Stimulated activated CD4-positive, alpha-beta T cell treated with anti-CD3 and anti-CD28 coated beads, Interleukin-2, amount 100 ng/mL, for 48 hours (primary cell): ENCODE measurements around the gene DLG2.

ENCODE experiments used
- DNase-seq, 2 donors: peaks; one replicate each; pipeline ENCODE4 v3.0.0-alpha.2; 2020

Gene DLG2

DNA sequence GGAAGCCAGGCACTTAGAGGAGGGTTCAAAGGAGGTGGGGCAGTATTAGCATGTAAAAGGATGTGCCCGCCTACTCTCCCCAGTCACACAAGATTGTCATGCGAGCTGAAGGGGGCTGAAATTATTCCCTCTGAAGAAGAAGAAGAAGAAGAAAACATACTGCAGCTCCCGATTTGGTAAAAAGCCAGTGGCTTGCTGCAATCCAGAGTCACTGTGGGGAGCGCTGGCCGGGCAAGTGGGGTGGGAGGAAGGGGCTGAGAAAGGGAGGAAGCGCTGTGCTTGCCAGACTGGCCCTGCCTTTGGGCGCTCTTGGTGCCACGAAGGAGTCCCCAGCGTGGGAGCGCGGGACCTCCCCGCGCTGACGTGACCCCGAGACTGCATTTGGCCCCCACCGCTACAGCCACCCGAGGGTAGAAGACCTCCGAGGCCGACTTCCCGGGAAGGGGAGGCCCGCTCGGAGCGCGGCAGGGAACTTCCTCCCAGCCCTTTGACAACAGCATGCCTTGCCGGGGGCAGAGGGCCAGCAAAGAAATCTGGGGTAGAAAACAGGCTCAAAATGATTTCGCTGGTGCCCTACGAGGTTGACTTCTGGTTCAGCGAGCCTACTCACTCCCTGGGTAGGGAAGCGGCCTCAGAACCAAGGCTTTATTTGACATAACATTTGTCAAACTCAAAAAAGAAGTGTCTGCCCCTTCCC is 906.3 kb downstream of the DLG2 start:
- no peak for DNase-seq

DNA sequence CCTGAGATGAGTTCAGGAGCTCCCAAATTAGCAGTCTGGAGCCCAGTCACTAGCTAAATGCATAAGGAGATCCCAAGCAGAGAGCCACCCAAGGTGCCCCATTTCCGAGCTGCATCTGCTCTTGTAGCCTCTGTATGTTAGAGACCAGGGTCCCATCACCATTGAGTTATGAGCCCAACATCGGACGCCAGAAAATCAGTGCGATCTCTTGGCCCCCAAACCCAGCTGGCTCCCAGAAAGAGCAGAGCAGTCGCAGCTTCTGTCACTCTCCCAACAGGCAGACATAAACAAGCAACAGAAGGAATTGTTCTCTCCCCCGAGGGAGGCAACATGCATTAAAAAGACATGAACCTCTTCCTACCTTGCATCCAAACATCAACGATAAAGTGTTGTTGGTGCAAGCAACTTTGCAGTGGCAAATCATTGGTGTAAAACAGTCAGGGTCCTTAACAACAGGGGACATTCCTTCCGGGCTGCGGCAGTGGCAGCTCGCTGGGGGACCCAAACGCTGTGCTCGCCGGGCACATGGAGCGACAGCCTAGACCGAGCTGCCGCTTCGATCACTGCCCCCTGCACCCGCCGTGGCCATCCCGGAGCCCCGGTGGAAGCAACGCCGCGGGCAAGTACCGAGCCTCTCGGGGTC is 907.1 kb downstream of the DLG2 start:
- DNase-seq, result no peak

DNA sequence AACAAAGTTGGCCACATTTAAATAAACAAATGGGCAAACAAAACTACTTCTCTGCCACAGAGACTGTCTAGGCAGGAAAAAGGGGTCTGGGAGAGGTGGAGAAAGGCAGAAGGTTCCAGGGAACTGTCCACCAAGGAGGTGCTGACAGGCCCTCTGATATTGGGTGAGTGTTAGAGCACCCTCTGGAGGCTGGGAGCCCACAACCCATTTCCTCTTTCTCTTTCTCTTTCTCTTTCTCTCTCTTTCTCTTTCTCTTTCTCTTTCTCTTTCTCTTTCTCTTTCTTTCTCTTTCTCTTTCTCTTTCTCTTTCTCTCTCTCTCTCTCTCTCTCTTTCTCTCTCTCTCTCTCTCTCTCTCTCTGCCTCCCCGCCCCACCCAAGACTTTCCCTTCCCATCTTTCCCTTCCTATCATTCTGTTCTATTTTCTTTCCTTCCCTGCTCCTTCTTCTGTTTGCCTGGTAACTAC is 912.8 kb downstream of the DLG2 start:
- DNase-seq, result no peak

DNA sequence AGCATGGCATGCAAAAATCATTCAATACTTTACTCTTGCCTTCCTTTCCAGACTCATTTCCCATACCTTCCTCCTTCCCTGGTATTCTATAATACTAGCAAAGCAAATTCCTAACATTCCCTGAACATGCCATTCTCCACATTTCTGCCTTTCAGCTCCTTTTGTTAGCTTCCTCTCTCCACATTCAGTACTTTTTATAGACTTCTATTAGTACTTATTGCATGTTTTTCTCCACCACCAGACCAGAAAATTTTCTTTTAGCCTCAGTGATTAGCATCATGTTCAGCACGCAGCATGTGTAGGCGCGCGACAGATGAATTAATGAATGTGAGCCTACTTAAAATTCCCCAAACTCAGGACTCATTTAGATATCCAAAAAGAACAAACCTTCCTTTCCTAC is 935.3 kb downstream of the DLG2 start:
- DNase-seq, result no peak

DNA sequence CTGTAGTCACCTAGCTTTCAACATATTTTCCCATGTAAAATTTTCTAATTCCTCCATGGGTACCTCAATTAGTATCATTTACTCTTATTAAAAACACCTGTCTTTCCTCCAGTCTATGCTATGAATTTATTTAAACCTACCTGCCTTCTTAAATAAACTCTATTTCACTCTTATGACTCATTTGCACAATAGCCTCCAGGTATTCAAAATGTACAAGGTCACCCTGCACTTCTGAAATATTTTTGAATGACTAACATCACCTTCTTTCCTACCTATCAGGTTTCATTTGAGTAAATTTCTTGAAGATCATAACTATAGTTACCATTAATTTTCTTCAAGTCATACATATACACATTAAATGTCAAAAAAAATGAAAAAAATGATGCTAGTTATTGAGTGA is 939.7 kb downstream of the DLG2 start:
- DNase-seq, result no peak

DNA sequence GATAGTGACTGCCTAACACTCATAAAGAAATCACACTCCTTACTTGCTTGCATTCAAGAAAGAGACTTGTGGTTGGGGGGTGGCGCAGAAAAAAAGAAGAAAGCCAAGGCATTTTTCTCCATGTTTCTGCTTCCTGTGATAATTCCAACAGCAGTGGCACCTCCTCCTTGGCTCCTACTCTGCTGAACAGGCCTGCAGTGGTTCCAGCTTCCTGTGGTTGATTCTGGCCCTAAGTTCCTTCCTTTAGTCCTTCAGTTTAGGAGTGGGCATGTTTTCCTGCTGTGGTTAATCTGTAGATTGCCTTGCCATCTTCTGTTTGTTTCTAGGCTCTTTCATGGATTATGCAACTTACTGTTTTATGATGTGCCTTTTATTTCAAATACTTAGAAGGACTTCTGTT is 940.4 kb downstream of the DLG2 start:
- no peak for DNase-seq

DNA sequence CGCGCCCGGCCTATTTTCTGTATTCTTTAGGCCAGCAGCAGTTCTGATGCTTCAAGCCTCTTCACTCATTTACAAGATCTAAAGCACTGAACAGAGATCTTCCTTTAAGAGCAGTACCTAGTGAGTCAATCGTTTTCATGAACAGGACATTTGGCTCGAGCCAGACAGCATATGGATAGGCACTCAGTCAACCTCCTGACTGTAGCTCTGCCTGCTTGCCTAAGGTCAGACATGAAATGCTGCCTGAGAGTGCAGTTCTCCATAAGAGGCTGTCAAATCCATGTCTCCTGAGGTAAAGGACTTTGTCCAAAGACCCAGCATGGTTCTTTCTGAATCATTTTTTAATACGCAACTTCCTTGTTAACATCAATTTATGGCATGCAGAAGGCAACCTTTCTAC is 941.2 kb downstream of the DLG2 start:
- no peak for DNase-seq

DNA sequence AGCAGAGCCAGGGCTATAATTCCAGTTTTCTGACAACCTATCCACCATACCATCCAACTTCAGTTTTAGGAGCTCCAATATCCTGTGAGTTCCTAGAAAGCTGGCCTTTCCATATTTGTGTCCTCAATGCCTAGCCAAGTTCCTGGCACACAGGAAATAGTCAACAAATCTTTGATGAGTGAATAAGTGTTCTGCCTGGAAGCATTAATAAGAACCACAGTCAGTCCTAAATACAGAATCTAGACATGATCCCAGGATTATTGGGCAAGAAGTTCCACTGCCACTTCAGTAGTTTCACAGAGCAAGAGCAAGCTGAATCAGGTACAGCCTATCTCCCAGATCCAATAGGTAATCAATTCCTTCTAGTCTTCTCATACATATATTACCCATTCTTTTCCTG is 942.0 kb downstream of the DLG2 start:
- no peak for DNase-seq

DNA sequence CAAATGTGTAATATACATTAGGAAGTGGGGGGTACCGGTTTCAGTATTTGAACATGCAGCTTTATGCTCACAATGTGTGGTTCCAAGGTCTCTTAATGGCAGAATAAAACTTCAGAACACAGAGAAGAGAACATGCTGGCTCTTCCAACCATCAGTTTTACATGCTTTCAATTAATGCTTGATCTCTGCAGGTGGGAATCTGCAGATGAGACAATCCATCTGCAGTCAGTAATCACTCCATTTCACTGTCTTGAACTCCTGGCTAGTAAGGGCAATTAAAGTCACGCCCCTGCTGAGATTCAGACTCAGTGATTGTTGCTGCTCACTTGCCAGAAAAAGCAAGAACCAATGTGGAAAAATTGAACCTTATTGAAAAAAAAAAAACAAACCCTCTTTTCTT is 945.7 kb downstream of the DLG2 start:
- no peak for DNase-seq

DNA sequence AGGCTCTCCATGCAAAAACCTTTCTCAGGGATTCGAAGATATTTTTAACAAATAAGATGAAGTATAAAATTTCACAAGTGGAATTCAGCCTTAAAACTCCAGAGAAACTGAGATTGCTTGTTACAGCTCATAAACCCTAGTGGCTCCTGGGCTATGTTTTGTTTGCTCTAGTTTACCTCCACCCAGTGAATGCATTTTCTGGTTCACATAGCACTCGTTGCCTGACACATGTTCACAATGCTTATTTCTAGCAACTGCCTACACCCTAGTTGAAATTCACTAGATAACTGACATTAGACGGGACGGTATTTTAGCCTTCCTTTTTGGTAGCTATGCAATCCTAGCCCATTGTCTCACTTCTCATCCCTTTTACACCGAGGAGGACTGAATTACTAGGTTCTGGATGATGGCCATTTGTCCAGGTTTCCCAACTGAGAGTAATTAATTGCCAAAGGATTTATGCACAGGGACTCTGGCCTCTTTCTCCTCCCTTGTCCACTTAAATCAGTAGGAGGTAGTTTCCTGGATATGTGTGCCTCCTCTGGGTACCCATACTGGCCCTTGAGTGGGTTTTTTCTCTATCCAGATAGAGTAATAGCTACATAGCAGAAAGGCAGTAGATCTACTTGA is 951.6 kb downstream of the DLG2 start:
- no peak for DNase-seq

DNA sequence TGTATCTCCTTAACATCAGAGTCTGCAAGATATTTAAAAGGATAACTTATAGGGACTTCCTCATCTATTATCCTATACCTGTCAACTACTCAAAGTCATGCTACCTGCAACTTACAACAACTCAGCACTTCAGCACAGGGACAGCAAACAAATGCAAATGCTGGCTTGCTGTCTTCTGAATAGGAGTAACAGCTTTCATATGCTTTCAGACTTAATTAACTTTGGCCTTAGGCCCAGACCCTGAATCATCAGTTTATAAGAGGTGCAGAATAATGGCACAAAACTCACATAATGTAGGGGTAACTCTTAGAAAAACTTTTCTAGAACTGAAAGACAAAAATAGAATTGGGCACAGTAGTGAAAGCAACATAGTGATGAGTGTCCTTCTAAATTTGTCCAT is 953.4 kb downstream of the DLG2 start:
- no peak for DNase-seq

DNA sequence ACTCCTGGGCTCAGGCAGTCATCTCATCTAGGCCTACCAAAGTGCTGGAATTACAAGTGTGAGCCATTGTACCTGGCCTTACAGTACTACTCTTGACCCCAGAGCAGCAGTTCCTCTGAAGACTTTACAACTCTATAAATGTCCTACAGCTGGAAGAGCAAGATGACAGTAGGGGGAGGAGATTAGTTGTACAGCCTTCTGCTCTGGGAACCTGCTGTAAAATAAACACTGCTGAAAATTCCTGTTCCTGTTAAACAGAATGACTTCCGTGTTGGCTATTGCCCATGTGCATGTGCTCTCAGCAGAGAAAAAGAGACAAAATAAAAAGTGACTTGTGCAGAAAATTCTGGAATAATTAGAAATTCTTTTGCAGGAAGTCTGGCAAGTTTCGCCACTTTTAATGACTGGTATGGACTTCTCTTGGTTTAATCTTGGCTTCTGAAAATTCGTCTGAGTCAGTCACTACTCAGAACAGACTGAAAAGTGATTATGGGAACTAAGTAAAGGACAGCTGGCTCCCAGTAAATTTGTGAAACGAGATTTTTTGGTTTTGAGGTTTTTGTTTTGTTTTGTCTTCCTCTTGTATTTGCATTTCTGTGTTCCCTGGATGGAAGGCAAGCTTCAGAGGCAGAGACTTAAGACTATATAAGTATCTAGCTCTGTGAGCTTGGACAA is 955.7 kb downstream of the DLG2 start:
- no peak for DNase-seq

DNA sequence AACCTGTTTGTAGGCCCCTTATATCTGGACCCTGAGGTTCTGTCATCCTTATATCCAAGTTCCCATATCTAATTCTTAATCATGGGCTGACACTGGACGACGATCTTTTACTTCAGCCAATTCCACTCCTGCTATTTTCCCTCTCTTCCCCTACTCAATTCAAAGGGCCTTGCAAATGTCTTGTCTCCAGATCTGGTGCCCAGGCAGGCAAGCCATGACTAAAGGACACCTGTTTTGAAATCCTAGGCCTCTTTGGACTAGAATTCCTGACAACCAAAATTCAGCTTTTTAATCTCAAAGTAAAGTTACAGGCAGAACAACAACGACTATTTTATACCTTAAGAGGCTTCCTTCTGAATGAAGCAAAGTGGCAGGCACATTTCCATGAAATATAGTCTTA is 963.4 kb downstream of the DLG2 start:
- DNase-seq, result no peak

DNA sequence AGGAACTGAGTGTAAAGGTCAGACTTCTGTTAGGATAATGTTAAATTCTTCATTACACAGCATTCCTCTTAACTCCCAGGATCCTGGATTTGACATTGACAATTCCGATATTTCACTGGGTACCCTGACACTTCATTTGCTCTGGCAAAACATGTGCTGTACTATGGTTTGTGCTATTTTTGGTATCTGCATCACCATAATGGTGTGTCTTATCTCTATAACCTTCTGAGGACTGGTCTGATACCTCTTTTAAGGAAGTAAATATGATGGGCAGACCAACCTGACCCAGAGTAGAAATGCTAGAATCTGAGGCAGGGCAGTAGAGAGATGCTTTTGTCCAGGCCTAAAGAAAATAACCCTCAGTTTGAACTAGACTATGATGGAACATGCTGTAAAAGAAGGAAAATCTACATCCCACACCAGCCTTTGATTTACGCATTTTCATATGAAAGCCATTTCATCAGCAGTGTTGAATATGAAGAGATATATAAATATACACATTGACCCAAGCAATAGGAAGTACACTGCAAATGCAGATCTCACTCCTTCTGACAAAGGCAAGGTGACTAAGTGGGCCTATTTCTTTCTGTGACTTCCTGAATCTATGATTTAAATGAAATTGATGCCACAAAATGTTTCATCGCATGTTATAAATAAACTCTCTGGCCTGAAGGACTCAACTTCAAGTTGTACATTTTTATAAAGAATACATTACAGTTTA is 966.7 kb downstream of the DLG2 start:
- DNase-seq, result no peak

DNA sequence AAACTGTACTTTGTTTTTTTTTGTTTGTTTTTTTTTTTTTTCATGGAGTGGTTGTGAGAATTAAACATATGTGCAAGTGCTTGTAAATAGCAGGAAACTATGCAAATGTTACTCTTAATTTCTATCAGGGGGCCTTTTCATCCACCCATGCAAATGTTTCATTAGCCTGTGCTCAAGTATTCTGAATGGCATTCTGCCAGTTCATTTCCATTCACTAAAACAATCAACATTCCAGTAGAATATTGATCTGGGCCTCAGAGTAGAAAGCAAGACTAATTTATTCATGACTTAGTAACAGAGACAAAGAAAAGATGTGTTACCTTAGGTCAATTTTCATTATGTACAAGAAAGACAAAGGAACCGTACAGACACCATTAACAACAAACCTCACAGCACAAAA is 971.4 kb downstream of the DLG2 start:
- no peak for DNase-seq

DNA sequence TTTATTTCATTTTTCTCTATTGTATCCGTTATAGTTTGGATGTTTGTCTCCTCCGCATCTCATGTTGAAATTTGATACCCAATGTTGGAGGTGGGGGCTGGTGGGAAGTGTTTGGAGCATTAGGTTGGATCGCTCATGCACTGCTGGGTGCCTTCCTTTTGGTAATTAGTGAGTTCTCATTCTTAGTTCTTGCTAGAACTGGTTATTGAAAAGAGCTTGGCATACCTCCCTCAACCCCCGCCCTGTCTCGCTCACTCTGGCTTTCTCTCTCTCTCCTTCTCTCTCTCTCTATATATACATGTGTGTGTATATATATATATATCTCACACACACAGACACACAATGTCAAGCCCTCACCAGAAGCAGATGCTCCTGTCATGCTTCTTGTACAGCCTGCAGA is 978.7 kb downstream of the DLG2 start:
- DNase-seq, result no peak

DNA sequence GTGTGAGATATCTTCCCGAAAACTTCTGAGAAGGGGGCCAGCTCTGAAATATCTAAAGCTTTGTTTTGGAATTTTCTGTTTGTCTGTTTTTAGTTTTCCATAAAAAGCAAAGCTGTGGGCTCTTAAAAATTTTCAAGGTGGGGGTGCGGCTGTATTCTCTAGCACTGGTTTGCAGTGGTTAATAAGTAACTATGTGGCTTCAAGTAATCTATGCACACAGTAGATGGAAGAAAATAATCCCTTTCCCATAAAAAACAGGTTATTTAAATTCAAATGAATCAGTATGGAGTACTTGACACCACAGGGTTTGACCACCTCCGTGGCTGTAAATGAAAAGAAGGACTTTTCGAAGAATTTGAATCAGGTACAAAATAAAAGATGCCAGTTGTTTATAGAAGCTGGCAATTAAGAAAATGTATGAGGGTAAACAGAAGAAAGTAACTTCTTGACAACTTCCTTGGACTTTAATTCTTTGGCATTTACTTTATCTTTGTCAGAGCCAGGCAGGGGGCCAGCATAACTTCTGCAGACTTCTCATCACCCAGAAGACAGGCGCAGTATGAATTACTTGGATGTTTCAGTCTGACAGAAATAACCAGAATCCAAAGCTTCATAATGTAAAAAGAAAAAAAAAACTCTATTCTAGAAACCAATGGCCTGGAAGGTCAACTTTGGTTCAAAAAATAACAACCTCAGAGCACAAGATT is 981.0 kb downstream of the DLG2 start:
- DNase-seq, result no peak

DNA sequence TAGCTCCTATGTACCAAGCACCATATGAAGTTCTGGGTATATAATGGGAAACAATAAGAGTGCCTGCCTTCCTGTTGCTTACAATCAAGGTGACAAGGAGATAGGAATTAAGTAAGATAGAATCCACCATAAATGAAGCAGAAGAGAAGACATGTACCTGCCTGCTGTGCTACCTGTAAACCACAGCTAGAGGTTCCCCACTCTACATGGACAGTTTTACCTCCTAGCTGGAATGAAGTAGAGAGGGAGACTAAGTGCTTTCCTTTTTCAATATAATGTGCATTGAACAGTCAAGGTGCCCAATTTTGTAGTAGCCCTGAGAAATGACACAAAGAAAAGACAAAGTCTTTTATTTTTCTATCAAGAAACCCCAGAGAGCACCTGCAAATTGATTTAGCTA is 984.6 kb downstream of the DLG2 start:
- no peak for DNase-seq

DNA sequence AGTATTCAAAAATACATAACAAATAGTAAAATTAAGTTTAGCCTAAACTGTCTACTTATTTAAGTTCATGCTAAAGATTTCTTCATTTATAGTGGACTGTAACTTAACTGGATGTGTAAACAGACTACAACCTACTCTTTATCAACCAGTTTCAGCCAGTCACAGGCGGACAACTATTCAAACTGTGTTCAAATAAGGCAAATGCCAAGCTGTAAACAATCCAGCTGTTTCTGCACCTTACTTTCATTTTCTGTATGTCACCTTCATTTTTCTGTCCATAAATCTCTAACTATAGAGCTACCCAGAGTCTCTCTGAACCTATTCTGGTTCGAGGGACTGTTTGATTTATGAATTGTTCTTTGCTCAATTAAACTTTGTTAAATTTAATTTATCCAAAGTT is 992.8 kb downstream of the DLG2 start:
- no peak for DNase-seq

DNA sequence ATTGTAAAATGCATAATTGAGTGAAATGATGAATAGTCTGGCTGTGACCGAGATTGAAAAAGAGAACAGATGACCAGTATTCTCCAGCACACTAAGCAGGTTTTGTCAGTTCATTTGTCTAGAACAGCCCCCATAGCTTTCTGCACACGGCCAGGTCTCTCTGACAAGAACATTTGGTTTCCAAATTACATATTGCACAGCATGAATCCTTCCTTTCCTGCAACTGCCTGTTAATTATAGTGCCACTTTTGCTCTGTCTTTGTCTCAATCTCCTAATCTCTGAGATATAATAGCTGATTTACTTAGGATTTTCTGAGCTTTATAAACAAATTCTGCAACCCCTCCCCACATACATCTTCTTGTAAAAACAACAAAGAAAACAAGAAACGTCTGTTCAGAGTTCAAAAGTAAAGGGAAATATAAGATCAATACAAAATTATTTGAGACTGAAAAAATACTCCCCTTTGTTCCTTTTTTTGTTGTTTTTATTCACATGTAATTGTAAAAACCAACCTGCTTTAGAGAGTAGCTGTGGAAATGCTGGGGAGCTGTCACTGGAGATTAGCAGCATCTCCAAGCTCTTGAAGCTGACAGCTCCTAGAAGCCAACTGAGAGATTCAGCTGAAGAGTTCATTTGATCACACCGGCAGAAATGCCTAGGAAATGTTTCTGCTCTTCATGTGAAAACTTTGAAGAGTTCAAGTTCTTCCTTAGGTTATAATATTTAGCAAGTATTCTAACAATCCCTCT is 998.1 kb downstream of the DLG2 start:
- DNase-seq, result no peak

DNA sequence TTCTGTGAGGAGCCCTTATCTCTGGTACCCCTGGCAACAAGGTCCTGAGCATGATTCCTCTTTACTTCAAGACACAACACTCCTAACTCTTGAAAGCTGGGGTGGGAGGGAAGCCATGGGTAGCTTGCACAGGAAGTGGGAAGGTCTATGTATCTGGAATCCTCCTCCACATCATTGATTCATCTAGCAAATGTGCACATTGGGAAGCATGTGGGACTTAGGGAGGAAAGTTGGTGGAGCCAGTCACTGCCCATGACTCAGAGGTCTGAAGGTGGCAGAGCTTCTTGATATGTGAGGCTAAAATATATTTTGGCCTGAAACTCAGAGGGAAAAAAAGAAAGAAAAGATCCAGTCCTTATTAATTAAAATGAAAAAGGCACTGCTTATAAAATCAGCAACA is 1000.9 kb downstream of the DLG2 start:
- no peak for DNase-seq

DNA sequence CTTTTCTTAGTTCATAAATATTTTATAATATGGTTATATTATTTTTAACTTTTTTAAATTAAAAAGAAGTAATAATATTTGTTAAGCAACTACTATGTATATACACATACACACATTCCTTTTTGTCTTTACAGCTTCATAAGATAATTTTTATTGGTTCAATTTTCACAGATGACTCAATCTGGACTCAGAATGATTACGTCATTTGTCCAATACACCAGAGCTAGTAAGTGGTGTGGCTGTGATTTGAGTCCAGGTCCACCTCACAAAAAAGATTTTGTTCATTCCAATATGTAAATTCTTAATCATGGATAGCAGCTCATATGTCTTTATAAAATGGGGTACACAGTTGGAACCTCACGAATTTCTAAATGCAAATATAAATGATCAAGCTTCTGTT is 1014.5 kb downstream of the DLG2 start:
- no peak for DNase-seq
